Measurements from ENCODE around the gene INCA1.
A peak's percentile ranks its signal among the peaks of the same experiment; 100 is the strongest.

GRCh38 chr17:5031365-5032082, 34.2 kb upstream of the INCA1 start:
- TF ChIP-seq MAX (IDR thresholded peaks at IDR 0.05; ENCODE audit: low read depth) (peak; percentile 94), POLR2AphosphoS5 (IDR thresholded peaks at IDR 0.05; ENCODE audit: low read depth, low read length) (no peak)
